ENCODE data around the gene FAM114A1. TPM values are rescaled to one million over a fixed set of nuclear protein-coding genes. Genes with fewer than 3 reads are reported as not detected.

Gene FAM114A1
- total RNA-seq, 4 donors from 2014 or later, result 59.8 to 132 (median 103) TPM

DNA sequence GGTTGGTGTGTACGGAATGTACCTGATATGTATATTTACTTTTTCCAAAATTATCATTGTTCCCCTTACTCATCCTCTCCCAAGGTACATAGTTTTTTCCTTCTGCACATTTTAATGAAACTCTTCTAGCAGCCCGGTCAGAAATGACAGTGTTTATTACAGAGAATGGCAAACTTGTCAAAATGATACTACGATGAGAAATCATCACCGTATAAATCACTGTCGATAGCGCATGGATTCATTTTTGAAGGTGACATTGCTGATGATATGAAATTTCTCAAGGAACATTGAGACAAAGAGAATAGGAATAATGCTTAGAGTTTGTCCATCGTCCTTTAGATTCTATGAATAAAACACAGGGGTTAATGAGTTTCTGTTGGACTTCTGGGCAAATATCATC, 30.6 kb downstream of the FAM114A1 start:
- no peak for ATAC-seq (ENCODE audit: low FRiP score)
- no peak for DNase-seq (ENCODE audit: low spot score)
- TF ChIP-seq, protein P1, sequence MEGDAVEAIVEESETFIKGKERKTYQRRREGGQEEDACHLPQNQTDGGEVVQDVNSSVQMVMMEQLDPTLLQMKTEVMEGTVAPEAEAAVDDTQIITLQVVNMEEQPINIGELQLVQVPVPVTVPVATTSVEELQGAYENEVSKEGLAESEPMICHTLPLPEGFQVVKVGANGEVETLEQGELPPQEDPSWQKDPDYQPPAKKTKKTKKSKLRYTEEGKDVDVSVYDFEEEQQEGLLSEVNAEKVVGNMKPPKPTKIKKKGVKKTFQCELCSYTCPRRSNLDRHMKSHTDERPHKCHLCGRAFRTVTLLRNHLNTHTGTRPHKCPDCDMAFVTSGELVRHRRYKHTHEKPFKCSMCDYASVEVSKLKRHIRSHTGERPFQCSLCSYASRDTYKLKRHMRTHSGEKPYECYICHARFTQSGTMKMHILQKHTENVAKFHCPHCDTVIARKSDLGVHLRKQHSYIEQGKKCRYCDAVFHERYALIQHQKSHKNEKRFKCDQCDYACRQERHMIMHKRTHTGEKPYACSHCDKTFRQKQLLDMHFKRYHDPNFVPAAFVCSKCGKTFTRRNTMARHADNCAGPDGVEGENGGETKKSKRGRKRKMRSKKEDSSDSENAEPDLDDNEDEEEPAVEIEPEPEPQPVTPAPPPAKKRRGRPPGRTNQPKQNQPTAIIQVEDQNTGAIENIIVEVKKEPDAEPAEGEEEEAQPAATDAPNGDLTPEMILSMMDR (IDR thresholded peaks at IDR 0.05), result no peak

DNA sequence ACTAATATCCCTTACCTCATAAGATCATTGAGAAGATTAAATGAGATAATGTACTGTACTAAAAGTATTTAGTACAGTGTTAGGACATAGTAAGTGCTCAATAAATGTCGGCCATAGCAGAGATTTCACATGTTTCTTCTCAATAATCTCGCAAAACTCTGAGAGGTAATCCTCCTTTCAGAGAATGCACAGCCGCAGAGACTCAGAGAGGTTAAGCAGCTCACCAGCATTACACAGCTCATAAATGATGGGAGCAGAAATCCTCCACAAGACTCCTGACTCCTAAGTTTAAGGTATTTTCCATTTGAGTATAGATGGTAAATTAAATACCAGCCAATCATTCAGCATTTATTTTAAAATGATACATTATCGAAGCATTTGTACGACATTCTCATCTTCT, 34.6 kb downstream of the FAM114A1 start:
- no peak for ATAC-seq (ENCODE audit: low FRiP score)
- DNase-seq (ENCODE audit: low spot score), result no peak
- TF ChIP-seq, protein P1 (IDR thresholded peaks at IDR 0.05), result no peak

DNA sequence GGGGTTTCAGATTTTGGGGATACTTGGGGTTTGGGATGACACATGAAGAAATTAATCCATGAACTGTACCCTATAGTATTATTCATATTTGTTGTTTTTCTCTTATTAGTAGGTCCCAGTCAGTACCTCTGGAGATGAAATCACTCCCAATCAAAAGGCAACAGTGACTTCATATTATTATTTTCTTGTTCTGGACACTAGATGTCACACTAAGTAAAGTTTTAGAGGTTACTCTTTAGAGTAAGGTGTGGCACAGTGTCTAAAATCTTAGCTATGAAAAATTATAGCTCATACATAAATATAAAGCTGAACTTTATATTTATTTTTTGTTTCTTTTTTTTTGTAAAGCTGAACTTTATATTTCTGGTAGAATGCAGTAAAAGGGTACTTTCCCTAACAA, 35.1 kb downstream of the FAM114A1 start:
- ATAC-seq (ENCODE audit: low FRiP score), result no peak

DNA sequence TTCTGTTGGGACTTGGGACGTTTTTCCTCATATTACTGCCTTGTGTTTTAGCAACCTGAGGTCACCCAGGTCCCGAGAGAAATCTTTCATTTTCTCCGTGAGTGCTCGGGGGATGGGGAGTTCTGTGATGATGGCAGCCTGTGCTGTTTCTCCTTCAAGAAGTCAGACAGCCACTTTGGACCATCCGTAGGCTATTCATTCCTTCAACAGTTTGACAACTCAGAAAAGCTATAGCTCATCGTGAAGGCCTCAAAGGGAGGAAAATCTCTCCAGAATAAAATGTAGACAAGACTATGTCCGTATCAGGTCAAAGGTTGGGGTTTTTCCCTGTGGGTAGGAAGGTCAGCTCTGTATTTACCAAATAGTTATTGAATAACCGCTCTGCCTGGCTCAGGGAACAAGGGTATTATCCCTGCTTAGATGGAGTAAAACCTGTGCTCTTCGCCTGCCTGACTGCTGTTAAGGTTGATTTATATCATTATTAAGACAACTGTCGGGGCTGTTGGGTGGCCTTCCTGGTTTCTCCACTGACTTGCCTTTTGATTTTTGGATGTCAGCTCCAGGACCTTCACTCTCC, 36.6 kb downstream of the FAM114A1 start:
- TF ChIP-seq, protein P1 (IDR thresholded peaks at IDR 0.05), result no peak
- no peak for ATAC-seq (ENCODE audit: low FRiP score)

More for the DNA sequence above, 35.1 kb downstream of the FAM114A1 start:
- TF ChIP-seq, protein P1 (IDR thresholded peaks at IDR 0.05), result no peak
- DNase-seq (ENCODE audit: low spot score), result no peak

DNA sequence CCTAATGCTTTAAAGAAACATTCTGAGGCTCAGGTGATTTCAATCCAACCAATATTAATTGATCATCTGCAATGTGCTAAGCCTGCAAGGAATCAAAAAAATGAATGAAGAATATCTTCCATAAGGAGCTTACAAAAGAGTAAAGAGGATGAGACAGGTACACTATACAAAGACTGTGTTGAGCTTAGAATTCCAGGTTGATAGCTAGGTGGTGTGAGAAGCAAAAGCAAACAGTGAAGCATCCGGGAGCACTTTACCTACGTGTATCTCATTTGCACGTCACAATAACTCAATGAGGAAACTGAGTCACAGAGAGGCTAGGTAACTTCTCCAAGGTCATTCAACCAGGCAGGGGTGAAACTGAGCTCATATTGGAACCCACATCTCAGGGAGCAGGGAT, 37.1 kb downstream of the FAM114A1 start:
- DNase-seq (ENCODE audit: low spot score) (no peak), ATAC-seq (ENCODE audit: low FRiP score) (no peak)
- TF ChIP-seq, protein P1 (IDR thresholded peaks at IDR 0.05), result no peak

More for the DNA sequence above, 36.6 kb downstream of the FAM114A1 start:
- no peak for DNase-seq (ENCODE audit: low spot score)

DNA sequence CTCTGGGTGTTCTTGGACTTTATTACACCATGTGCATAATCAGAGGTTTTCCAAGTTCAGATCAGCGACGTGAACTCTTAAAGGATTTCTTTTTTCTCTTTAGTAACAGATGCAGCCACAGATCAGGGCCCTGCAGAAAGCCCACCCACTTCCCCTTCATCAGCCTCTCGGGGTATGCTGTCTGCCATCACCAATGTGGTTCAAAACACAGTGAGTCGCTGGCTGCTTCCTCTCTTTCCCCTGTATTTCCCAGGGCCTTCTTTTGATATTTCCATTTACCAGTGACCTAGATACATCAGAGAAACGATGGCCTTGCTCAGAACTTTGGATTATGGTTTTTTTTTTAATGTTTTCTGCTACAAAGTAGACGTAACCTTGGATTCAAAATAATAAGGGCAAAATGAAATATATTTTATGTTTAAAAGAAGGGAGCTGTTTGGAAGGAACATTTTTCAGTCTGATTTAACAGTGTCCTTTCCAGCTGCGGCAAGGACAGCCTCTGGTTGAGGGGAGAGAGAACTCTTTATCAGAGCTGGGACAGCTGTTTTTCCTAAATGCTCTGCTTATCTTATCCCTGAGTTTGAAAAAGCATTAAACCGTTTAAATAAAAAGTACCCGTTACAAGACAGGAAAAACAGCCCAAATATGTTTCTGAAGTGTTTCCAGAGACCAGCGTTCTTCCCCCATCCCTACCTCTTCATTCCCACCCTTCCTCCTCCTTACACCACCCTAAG, 38.2 kb downstream of the FAM114A1 start:
- TF ChIP-seq, protein P1 (IDR thresholded peaks at IDR 0.05), result no peak
- DNase-seq (ENCODE audit: low spot score) (no peak), ATAC-seq (ENCODE audit: low FRiP score) (no peak)
